PC-3 (cell line): ENCODE measurements around the gene LYZL1. TPM values are rescaled to one million over a fixed set of nuclear protein-coding genes. Genes with fewer than 3 reads are reported as not detected.

Experiments used
- ATAC-seq: fragments of 200-7000 bp; cut with Tn5 transposase; 2 replicates; pipeline ENCODE4 v1.9.1; 2020; ENCODE audit warnings: mild to moderate bottlenecking, moderate library complexity
- BruUV-seq: library from RNA; stranded (reverse); fragments of 400-500 nt; replicated peaks from 2 replicates; lab custom pipeline; 2021; lab: Mats Ljungman, UMichigan
- CTCF ChIA-PET: fragments of 300-600 bp; sonication (Branson Sonifier 250); formaldehyde crosslinking; loops from one replicate; lab custom pipeline; 2022; ENCODE audit warnings: antibody characterized with exemption; lab: Charles Lee
- POLR2A ChIA-PET: fragments of 300-600 bp; sonication (Branson Sonifier 250); formaldehyde crosslinking; loops from one replicate; lab custom pipeline; 2022; ENCODE audit warnings: antibody characterized with exemption; ENCODE audit not compliant: unreplicated experiment; lab: Charles Lee
- DNase-seq: peaks from one replicate; pipeline ENCODE4 v3.0.0-alpha.2; 2015
- H2AFZ ChIP-seq: fragments of 300-600 bp; sonication (generic); 2 replicates; pipeline ENCODE4 v1.6.0; 2016; ENCODE audit warnings: antibody characterized with exemption, low read length
- H3F3A ChIP-seq: fragments of 300-600 bp; sonication (generic); one replicate; pipeline ENCODE4 v1.6.0; 2017; ENCODE audit warnings: antibody characterized with exemption, low read length, control low read depth, mild to moderate bottlenecking; ENCODE audit not compliant: unreplicated experiment
- H3K27ac ChIP-seq: fragments of 300-600 bp; sonication (generic); 2 replicates; pipeline ENCODE4 v1.5.1; 2016; ENCODE audit warnings: mild to moderate bottlenecking, low read length
- H3K27me3 ChIP-seq: fragments of 300-600 bp; sonication (generic); 2 replicates; pipeline ENCODE4 v1.6.1; 2016; ENCODE audit warnings: low read length, mixed read lengths
- H3K36me3 ChIP-seq: fragments of 300-600 bp; sonication (generic); 2 replicates; pipeline ENCODE4 v1.6.1; 2016; ENCODE audit warnings: low read depth, mixed run types, low read length, mixed read lengths
- H3K4me1 ChIP-seq: fragments of 300-600 bp; sonication (generic); 2 replicates; pipeline ENCODE4 v1.5.1; 2016; ENCODE audit warnings: low read length; ENCODE audit not compliant: insufficient read depth
- H3K4me2 ChIP-seq: fragments of 300-600 bp; sonication (generic); 2 replicates; pipeline ENCODE4 v1.6.0; 2016; ENCODE audit warnings: low read length
- H3K4me3 ChIP-seq: fragments of 300-600 bp; sonication (generic); 2 replicates; pipeline ENCODE4 v1.5.1; 2016; ENCODE audit warnings: mild to moderate bottlenecking, low read length, mixed read lengths
- H3K79me2 ChIP-seq: fragments of 300-600 bp; sonication (generic); 2 replicates; pipeline ENCODE4 v1.6.1; 2017; ENCODE audit warnings: low read length, mixed read lengths
- H3K9ac ChIP-seq: fragments of 300-600 bp; sonication (generic); 2 replicates; pipeline ENCODE4 v1.6.0; 2016; ENCODE audit warnings: mild to moderate bottlenecking, low read length
- H3K9me2 ChIP-seq: fragments of 300-600 bp; sonication (generic); replicated peaks from 2 replicates; pipeline ENCODE4 v1.6.1; 2016; ENCODE audit warnings: mixed run types, low read length, mixed read lengths
- H3K9me3 ChIP-seq: fragments of 300-600 bp; sonication (generic); 2 replicates; pipeline ENCODE4 v1.6.1; 2016; ENCODE audit warnings: low read length, mixed read lengths
- H4K20me1 ChIP-seq: fragments of 300-600 bp; sonication (generic); 2 replicates; pipeline ENCODE4 v1.6.1; 2016; ENCODE audit warnings: low read length, mixed read lengths
- CTCF ChIP-seq: fragments of 300-600 bp; sonication (generic); conservative IDR thresholded peaks from 2 replicates; pipeline ENCODE4 v1.5.1; 2017; ENCODE audit warnings: antibody characterized with exemption, low read depth, mild to moderate bottlenecking, low read length
- EZH2 ChIP-seq: fragments of 300-600 bp; sonication (generic); IDR thresholded peaks from one replicate; pipeline ENCODE4 v1.6.1; 2017; ENCODE audit warnings: antibody characterized with exemption, mild to moderate bottlenecking, low read length; ENCODE audit not compliant: unreplicated experiment
- EZH2phosphoT487 ChIP-seq: fragments of 300-600 bp; sonication (generic); IDR thresholded peaks from 2 replicates; pipeline ENCODE4 v1.6.1; 2018; ENCODE audit warnings: mild to moderate bottlenecking, antibody characterized with exemption, low read length, borderline replicate concordance
- intact Hi-C: fragments of 100-400 bp; cut with micrococcal nuclease; formaldehyde crosslinking; loops from 2 replicates; pipeline ENCODE4 v1.9.0; 2023
- total RNA-seq: library from RNA; depleted of rRNA; stranded (reverse); fragments of >200 nt; gene quantifications from 2 replicates; pipeline ENCODE4 v1.2.3, GENCODE V29; 2014

LYZL1 gene
- total RNA-seq, 1 experiment from 2014 or later, result not detected

- Histone ChIP-seq H3K36me3 (no peaks in the 10 kb centered on the region), H3K9ac (no peak overlapping the region), H3K9me2 (no peaks in the 10 kb centered on the region), H3K27me3 (no peaks in the 10 kb centered on the region), H3K79me2 (no peaks in the 10 kb centered on the region), H2AFZ (no peak overlapping the region), H3K9me3 (no peaks in the 10 kb centered on the region), H3F3A (no peaks in the 10 kb centered on the region), H3K4me1 (peaks cover 22% of the 10 kb centered on the region), H3K4me3 (no peak overlapping the region), H4K20me1 (no peaks in the 10 kb centered on the region), H3K27ac (no peak overlapping the region), H3K4me2 (no peak overlapping the region)
- CTCF ChIA-PET, result no interaction called here
- TF ChIP-seq CTCF (no peak), EZH2 (no peak), EZH2phosphoT487 (no peak)
- BruUV-seq, result no TSS peak
- POLR2A ChIA-PET, result no interaction called here
- DNase-seq (no peak), ATAC-seq (no peak)
- intact Hi-C loops, result no loop called here
Observed at GRCh38 chr10:29259498-29259897, 29.4 kb upstream of the LYZL1 start.

DNA sequence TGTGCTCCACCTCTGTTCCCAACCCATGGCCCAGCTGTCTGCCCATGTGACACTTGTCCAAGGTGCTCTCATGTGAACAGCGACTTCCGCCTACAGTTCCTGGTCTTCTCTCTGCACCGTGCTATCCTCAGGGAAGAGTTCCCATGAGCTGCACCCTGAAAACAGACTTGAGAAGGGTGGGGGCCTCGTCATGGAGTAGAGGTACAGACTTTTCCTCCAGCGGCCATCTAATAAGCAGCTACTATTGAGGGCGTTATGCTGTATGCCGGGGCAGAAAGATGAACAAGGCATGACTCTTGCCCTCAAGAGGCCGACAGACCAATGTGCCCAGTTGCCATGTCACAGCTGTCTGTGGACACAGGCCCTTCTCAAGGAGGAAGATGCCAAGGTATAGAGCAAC lies 25.4 kb upstream of the LYZL1 start:
- no peak for DNase-seq
- H3K36me3 ChIP-seq, result no peaks in the 10 kb centered on the region
- H3K9me2 ChIP-seq, result no peaks in the 10 kb centered on the region
- H3K9ac ChIP-seq, result no peak overlapping the region
- no peak overlapping the region for H3K27ac ChIP-seq
- no peak overlapping the region for H3K4me3 ChIP-seq
- no peaks in the 10 kb centered on the region for H3K27me3 ChIP-seq
- H3K79me2 ChIP-seq, result no peaks in the 10 kb centered on the region
- ChIA-PET POLR2A (no interaction called here), CTCF (no interaction called here)
- no peak for TF ChIP-seq EZH2phosphoT487
- H2AFZ ChIP-seq, result no peak overlapping the region
- H3K4me2 ChIP-seq, result no peak overlapping the region
- H3F3A ChIP-seq, result no peaks in the 10 kb centered on the region
- H3K9me3 ChIP-seq, result no peaks in the 10 kb centered on the region
- no peak for ATAC-seq
- intact Hi-C loops, result no loop called here
- BruUV-seq, result no TSS peak
- H4K20me1 ChIP-seq, result no peaks in the 10 kb centered on the region
- no peaks in the 10 kb centered on the region for H3K4me1 ChIP-seq

DNA sequence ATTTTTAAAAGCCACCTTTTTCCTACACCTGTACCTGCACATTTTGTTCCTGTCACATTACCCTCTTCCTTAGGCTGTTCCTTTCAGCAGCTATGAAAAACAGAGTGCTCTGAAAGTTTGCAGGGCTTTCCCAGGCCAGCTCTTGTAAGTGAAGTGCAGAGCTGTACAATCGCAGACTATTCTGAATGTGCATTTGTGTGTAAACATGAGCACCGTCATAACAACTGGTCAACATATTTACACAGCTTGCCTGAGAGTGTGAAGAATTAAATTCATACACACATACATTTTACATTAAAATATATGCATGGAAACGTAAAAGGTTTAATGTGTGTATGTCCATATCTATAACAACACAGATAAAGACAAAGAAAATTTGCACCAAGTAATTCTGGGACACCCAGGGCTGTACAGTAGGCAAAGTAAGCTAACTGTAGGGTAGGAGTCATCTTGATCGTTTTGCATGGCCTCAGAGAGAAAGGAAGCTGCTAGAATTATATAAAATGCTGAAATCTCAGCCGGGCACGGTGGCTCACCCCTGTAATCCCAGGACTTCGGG lies 23.6 kb upstream of the LYZL1 start:
- intact Hi-C loops, result no loop called here
- Histone ChIP-seq H3K36me3 (no peaks in the 10 kb centered on the region), H3K27ac (no peak overlapping the region), H3K9me3 (no peaks in the 10 kb centered on the region), H3K9ac (no peak overlapping the region), H3K9me2 (no peaks in the 10 kb centered on the region), H3F3A (no peaks in the 10 kb centered on the region), H4K20me1 (no peaks in the 10 kb centered on the region), H3K4me2 (no peak overlapping the region), H3K4me1 (no peaks in the 10 kb centered on the region), H3K79me2 (no peaks in the 10 kb centered on the region), H2AFZ (no peak overlapping the region), H3K27me3 (no peaks in the 10 kb centered on the region), H3K4me3 (no peak overlapping the region)
- DNase-seq (no peak), ATAC-seq (no peak)
- CTCF ChIA-PET, result no interaction called here
- no peak for TF ChIP-seq EZH2
- no TSS peak for BruUV-seq
- POLR2A ChIA-PET, result no interaction called here

GRCh38 chr10:29266641-29267040 lies 22.2 kb upstream of the LYZL1 start:
- no peak overlapping the region for H3K9ac ChIP-seq
- no peaks in the 10 kb centered on the region for H3K4me1 ChIP-seq
- no peaks in the 10 kb centered on the region for H4K20me1 ChIP-seq
- H3K36me3 ChIP-seq, result no peaks in the 10 kb centered on the region
- no peak overlapping the region for H3K4me2 ChIP-seq
- H3K9me2 ChIP-seq, result no peaks in the 10 kb centered on the region
- no peaks in the 10 kb centered on the region for H3K9me3 ChIP-seq
- H3K4me3 ChIP-seq, result no peak overlapping the region
- CTCF ChIA-PET, result no interaction called here
- intact Hi-C loops, result no loop called here
- no peak overlapping the region for H3K27ac ChIP-seq
- TF ChIP-seq EZH2 (no peak), CTCF (no peak), EZH2phosphoT487 (no peak)
- no peaks in the 10 kb centered on the region for H3K27me3 ChIP-seq
- no peaks in the 10 kb centered on the region for H3K79me2 ChIP-seq
- DNase-seq, result no peak
- no TSS peak for BruUV-seq
- H3F3A ChIP-seq, result no peaks in the 10 kb centered on the region
- H2AFZ ChIP-seq, result no peak overlapping the region
- POLR2A ChIA-PET, result no interaction called here
- ATAC-seq, result no peak
